ENCODE measurements around the gene FBXW9. TPM values are rescaled to one million over a fixed set of nuclear protein-coding genes. Genes with fewer than 3 reads are reported as not detected.
"Not testable (repeated sequence)": the region's sequence is repeated elsewhere in the genome, so short reads cannot be mapped to it uniquely, and the experiment has no call there.

The FBXW9 gene
- total RNA-seq, 1 donor = 7.3 TPM

GRCh38 chr19:12680034-12680433 is 16.4 kb downstream of the FBXW9 start:
- DNase-seq (ENCODE audit: low read depth) = no peak
- no peak overlapping the region for H3K4me3 ChIP-seq (ENCODE audit: low read depth, low read length)
- TF ChIP-seq CTCF (IDR thresholded peaks at IDR 0.05; ENCODE audit: insufficient read depth, low read depth, low read length) = no peak

GRCh38 chr19:12678039-12678438 is 18.4 kb downstream of the FBXW9 start:
- not testable (repeated sequence) for H3K4me3 ChIP-seq (ENCODE audit: low read depth, low read length); DNase-seq (ENCODE audit: low read depth)

GRCh38 chr19:12676928-12677327 is 19.5 kb downstream of the FBXW9 start:
- no peak overlapping the region for H3K4me3 ChIP-seq (ENCODE audit: low read depth, low read length)
- no peak for TF ChIP-seq CTCF (IDR thresholded peaks at IDR 0.05; ENCODE audit: insufficient read depth, low read depth, low read length)
- DNase-seq (ENCODE audit: low read depth) = no peak

- TF ChIP-seq CTCF (IDR thresholded peaks at IDR 0.05; ENCODE audit: insufficient read depth, low read depth, low read length) = peak; percentile 91
- peak; percentile 70 for DNase-seq (ENCODE audit: low read depth)
- H3K4me3 ChIP-seq (ENCODE audit: low read depth, low read length) = no peak overlapping the region
These were observed 20.0 kb downstream of the FBXW9 start for GRCh38 chr19:12676384-12676792.

- H3K4me3 ChIP-seq (ENCODE audit: low read depth, low read length) = no peak overlapping the region
- no peak for TF ChIP-seq CTCF (IDR thresholded peaks at IDR 0.05; ENCODE audit: insufficient read depth, low read depth, low read length)
- DNase-seq (ENCODE audit: low read depth) = no peak
These were observed 20.5 kb downstream of the FBXW9 start for GRCh38 chr19:12675940-12676339.

GRCh38 chr19:12675399-12675798 is 21.0 kb downstream of the FBXW9 start:
- no peak for TF ChIP-seq CTCF (IDR thresholded peaks at IDR 0.05; ENCODE audit: insufficient read depth, low read depth, low read length)
- H3K4me3 ChIP-seq (ENCODE audit: low read depth, low read length) = no peak overlapping the region
- no peak for DNase-seq (ENCODE audit: low read depth)

GRCh38 chr19:12672744-12673143 is 23.7 kb downstream of the FBXW9 start:
- DNase-seq (ENCODE audit: low read depth) = no peak
- no peak for TF ChIP-seq CTCF (IDR thresholded peaks at IDR 0.05; ENCODE audit: insufficient read depth, low read depth, low read length)
- H3K4me3 ChIP-seq (ENCODE audit: low read depth, low read length) = no peak overlapping the region
